HG03060 (cell line): Measurements from ENCODE around the gene ACTN2.

ENCODE experiments used
- ATAC-seq: cut with Tn5 transposase; IDR thresholded peaks from one replicate; pipeline ENCODE4 v1.9.1; 2021; ENCODE audit warnings: low read depth, moderate number of reproducible peaks; ENCODE audit not compliant: unreplicated experiment

The ACTN2 gene

DNA sequence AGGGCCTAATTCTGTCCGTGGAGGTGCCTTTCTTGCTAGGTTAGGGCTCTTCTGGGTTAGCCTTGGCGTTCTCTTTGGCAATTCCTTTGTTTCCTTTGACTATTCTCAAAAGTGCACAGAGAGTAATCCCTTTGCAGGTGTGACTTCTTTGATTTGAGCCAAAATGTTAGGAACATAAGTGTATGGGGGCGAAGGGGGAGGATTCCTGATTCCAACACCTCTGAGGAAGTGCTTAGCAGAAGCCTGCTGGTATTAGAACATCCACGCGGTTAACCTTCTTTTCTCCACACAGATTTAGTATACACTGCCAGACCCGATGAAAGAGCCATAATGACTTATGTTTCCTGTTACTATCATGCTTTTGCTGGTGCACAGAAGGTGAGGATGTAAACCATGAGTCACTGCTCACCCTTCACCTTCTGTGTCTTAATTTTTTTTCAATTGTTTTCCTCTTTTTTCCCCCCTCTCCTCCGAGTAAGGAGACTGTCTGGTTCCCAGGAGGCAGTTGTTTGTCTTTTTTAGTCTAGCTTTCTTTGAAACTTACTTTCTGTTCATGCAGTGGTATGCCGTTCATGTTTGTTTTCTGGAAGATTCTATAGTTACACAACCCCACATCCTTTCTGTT, 48.0 kb downstream of the ACTN2 start:
- ATAC-seq, result no peak

DNA sequence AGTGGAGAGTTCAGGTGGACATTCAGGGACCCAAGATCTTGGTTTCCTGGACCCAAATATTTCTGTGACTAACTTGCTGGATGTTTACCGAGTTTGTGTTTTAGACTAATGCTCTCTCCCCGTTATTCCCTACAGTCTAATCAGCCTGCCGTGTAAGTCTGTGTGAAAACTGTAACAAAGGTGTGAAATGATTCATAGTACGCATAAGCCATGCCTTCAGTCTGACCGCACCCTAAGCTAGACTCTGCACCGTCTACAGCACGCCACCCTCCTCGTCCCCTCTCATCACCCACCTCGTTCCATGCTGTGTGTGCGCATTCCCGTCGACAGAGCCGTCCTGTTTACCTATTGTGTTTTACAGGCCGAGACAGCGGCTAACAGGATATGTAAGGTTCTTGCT, 50.5 kb downstream of the ACTN2 start:
- ATAC-seq, result no peak

DNA sequence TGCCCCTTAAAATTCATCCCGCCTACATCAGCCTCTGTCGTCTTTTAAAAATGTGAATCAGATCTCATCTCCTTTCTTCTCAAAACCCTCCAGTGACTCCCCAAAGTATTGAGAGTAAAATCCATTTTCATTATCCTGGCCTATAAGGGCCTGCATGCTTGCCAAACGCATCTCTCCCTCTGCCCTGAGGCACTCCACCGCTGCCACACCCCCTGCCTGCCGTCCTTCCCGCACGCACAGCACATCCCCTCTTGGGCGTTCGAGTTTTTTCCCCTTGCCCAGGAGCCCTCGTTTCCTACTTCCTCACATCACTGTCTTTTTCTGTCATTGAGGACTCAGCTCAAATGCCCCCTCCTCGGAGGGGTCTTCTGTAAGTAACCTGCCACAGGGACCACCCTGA, 55.5 kb downstream of the ACTN2 start:
- no peak for ATAC-seq

DNA sequence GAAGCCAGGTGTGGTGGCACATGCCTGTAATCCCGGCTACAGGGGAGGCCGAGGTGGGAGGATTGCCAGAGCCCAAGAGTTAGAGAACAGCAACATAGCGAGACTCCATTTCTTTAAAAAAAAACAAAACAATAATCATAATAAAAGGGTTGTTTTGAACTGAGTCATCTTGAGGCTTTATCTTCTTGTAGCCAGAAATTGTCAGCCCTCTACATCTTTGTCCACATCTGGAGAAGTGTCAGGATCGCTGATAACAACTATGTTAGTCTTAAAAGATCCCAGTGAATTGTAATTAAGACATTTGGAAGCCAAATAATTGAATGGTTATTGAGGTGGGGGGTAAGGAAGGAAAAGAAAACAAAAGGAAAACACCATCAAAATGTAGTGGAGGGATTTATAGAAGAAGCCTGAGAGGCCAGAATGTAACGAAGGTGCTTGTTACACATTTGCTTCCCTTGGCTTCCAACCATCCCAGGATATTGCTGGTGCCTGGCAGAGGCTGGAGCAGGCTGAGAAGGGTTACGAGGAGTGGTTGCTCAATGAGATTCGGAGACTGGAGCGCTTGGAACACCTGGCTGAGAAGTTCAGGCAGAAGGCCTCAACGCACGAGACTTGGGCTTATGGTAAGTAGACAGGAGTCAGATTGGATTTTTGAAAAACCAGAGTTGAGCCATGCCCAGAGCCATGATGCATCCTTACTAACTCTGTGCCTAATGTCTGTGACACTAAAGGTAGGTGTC, 56.3 kb downstream of the ACTN2 start:
- ATAC-seq, result no peak

DNA sequence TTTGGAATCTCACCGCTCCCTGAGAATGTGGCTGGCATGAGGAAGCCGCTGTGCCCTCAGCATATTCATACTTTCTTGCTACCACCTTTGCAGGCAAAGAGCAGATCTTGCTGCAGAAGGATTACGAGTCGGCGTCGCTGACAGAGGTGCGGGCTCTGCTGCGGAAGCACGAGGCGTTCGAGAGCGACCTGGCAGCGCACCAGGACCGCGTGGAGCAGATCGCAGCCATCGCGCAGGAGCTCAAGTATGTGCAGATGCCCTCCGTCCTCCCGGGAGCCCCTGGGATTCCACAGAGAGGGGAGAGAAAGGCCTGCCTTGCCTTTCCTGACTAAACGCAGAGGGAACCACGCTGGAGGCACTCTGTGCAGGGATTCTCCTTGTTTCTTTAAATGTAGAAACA, 58.2 kb downstream of the ACTN2 start:
- ATAC-seq, result no peak

DNA sequence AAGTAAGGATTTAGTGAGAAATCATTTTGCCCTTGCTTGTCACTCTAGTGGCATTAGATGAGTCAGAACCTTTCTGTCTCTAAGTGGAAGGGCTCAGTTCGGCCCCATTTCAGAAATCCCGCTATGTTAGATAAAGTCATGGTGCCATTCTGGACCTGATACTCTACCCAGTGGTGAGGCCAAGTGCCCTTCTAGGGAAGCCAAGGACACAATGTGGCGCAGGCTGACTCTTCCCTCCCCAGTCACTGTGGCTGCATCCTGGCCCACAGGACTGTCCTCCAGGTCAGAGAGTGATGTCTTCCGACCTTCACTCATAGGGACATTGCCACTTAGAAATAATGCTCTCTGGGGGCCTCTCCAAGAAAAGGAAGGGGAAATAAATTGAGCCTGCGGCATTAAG, 60.5 kb downstream of the ACTN2 start:
- ATAC-seq, result no peak

DNA sequence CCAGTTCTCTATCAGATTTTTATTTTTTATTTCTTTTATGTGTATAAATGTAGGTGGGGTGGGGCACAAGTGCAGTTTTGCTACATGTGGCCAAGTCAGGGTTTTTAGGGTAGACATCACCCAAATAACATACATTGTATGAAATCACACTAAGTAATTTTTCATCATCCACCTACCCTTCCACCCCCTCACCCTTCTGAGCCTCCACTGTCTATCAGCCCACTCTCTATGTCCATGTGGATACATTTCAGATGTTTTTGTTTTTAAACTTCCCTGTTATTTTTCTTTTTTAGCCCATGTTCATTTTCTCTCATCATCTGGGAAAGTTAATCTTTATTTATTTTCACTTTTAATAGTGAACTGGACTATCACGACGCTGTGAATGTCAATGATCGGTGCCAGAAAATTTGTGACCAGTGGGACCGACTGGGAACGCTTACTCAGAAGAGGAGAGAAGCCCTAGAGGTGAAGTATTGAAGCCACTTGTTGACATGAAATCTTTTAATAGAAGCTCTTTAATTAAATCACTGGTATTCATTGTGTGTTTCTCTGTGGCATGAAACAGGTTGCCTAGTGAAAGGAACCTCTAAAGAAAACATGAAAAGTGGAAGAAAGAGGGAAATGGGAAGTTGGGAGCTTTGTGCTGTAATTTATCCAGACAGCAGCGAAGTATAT, 61.1 kb downstream of the ACTN2 start:
- no peak for ATAC-seq

DNA sequence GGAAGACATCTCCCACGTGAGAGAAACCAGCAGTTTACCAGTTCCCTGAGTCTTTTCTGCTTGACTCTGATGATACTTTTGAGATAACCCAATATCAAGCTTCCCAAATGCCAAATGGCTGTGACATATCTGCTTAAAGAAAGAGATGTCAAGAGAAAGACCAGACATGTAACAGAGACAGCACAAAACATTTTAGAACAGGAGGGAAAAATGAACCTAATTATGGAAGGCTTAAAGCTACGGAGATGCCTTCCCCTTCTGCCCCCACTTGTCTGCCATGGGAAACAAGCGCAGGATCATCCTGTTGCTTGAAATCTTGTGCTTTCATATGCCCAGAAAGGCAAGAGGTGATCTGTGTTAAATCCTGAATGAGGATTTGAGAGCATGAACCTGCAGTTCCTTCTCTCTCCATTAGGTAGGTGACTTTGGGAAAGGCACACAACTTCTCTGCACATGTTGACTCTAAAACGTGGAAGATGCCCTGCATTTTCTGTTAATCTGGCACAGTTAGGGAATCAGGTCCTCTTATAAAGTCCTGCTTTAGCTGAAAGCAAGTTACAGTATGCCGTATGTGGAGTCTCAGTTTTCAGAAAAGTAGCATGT, 62.1 kb downstream of the ACTN2 start:
- no peak for ATAC-seq

DNA sequence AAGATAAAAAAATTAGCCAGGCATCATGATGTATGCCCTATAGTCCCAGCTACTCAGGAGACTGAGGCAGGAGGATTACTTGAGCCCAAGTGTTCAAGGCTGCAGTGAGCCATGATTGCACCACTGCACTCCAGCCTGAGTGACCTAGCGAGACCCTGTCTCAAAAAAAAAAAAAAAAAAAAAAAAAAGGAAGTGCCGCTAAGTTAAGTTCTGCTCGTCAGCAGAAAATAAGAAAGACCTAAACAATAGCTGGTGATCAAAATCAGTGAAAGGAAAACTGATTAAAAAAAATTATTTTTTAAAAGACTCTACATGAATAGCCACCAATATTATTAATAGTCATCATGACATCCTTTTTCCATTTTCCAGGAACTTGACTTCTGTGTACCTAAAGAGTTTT, 64.6 kb downstream of the ACTN2 start:
- ATAC-seq, result no peak

DNA sequence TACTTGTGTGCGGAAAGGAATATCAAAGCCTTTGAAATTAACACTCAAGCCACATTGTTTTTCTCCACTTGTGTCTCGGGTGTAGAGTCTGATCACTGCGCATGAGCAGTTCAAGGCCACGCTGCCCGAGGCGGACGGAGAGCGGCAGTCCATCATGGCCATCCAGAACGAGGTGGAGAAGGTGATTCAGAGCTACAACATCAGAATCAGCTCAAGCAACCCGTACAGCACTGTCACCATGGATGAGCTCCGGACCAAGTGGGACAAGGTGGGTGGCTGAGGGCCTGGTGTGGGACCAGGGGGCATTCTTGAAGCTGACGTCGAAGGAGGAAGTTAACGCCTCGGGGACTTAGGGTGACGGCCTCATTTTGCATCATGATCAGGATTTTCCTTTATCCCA, 65.1 kb downstream of the ACTN2 start:
- ATAC-seq, result no peak

DNA sequence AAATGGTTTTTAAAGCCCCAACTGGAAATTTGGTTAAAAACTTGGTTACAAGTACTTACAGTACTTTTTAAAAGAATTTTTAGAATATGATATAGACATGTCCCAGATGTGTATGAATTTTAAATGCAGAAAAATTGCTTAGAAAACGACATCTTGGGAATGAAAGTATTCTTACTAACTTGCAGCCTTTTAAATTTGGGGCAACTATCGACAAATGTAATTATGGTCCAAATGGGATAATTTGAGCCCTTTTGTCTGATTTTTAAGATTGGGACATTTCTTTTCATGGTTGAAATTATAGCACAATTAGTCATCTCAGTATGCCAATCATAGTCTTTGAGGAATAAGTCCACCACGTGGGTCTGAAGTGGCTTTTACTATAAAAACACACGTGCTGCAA, 65.6 kb downstream of the ACTN2 start:
- ATAC-seq, result no peak

DNA sequence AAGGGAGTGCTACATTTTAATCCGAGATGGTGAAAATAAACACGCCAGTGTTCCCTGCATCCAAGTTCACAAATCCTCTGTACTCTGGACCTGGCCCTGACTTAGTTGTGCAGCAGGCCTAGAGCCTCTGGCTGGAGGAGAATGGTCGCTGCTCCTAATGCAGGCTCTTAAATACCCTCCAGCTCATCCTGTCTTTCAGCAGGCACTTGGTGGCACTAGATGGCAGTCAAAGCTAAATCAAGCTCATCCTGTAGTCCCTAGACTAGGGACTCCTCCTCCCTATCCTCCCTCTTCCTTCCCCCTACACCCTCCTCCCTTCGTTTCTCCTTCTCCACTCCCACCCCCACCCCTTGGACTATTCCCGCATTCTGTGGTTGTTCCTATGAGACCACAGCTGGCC, 67.2 kb downstream of the ACTN2 start:
- no peak for ATAC-seq

DNA sequence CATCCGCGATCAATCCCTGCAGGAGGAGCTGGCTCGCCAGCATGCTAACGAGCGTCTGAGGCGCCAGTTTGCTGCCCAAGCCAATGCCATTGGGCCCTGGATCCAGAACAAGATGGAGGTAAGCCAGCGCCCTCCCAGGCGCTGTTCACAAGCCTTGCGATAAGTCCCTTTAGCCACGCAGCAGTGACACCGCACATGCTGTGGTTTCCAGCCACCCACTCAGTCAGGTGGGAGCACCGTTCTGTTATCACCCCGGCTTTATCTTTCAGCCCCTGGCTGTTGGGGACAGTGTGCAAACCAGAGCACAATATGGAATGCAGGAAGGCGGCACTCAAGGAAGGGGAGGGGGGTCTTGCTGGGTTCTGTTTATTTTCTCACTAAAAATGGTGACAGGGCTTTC, 67.7 kb downstream of the ACTN2 start:
- no peak for ATAC-seq

DNA sequence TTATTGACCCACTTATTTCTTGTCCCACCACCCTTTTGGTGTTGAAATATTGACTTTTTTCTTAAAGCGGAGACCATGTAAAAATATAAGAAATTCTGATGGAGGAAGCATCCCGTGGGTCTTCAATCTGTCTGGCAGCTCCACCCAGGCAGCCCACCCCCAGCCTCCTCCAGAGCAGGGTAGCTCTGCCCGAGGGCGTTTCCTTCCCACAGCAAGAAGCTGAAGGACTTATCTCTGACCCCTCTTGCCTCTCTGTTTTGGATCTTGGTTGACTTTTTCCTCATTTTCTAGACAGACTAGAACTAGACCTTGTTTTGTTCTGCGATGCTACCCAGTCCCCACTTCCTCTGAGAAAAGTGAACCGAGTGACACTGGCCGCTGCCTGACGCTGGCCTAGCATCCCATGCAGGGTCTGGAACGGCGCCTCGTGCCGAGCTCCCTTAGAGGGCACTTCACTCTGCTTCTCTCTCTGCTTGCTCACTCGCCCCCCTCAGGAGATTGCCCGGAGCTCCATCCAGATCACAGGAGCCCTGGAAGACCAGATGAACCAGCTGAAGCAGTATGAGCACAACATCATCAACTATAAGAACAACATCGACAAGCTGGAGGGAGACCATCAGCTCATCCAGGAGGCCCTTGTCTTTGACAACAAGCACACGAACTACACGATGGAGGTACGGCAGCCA, 68.4 kb downstream of the ACTN2 start:
- no peak for ATAC-seq

DNA sequence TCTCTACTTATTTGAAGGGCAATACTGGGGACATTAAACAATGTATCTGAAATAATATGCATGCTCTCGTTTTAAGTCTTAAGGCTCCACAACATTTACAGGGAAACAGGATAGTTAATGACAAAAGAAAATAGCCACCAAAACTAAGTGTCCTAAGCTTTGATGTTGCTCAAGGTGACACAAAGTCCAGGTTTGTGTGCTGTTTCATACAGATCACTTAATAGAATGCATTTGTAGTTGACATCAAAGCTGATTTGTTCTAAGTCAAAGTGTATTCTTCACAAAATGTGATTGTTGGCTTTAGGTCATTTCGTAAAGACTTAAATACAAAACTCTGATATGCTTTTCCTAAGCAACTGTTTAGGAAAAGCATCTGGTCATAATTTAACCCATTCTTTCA, 71.3 kb downstream of the ACTN2 start:
- no peak for ATAC-seq

DNA sequence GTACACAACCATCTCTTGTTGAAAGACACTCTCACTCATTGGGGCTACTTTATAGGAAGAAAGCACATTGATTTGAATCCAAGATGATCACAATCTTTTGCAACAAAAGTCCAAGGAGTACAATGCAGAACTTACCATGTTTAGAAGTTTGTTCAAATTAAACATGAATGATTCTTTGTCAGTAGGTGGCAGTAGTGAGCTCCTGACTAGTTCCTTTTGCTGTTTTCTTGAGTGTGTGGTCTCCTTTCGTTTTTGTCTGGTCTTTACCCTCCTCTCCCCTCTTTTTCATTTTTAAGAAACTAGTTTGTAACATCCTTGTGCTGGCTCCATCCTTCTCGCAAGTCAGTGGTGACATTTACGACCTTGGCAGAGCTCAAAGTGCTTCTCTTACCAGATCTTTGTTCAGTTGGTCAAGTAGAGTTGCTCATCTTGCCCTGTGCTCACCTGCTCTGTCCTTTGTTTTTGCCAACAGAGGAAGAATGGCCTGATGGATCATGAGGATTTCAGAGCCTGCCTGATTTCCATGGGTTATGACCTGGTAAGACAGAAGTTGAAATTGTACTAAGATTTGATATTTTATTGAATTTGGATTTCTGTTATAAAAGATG, 73.1 kb downstream of the ACTN2 start:
- no peak for ATAC-seq

DNA sequence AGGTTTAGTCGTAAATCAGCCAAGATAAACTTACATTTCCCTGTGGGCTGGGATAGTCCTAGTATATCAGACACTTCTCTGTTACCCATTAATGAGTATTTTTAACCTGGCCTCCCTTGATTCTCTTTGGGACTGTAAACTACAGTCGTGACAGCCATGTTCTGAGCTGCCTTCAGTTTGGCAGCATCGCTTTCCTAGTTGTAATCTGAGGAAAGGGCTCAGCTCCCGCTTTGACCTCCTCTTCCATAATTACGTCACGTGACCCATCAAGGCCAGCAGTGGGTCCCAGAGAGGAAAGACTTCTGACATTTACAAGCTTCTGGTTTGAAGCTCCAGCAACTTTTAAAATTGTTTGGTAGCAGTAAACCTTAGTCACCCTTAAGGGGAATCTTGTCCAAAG, 74.2 kb downstream of the ACTN2 start:
- ATAC-seq, result no peak

DNA sequence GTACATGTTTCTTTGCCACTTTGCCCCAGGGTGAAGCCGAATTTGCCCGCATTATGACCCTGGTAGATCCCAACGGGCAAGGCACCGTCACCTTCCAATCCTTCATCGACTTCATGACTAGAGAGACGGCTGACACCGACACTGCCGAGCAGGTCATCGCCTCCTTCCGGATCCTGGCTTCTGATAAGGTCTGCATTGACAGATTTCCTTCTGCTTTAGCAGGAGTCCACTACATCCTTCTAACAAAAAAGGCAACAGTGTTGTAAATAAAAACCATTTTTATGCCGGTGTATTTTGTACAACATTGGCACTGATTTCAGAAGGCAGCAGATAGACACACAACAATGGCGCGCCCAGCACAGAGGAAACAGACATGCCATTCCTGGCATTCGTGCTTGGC, 74.7 kb downstream of the ACTN2 start:
- ATAC-seq, result no peak

DNA sequence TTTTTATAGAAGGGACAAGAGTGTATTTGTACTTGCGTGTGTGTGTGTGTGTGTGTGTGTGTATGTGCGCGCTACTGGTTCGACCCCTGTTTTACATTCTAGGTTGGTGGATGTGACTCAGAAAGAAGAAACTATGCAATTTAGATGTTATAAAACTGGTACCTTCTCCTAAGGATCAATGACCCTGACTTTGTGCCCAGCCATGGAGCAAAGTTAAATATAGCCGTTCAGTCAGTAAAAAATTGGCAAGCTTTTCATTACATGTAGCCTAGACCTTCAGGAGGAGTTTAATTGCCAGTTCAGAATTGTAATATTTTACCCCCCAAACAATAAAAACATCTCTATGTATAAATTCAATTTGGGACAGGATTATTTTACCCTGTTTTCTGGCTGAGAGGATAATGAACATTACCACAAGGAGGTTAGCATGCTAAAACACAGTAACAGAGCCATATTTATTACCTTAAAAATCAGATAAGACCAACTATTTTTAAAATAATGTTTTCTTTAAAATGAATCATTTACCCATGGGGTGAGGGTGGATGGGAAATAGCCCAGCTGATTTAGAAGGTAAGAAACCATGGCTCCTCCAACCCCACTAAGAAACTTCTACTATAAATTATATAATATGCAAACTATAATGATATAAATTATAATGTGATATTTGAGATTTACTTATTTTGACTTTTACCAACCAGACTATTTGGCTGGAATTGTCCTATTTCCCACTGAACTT, 75.3 kb downstream of the ACTN2 start:
- no peak for ATAC-seq

DNA sequence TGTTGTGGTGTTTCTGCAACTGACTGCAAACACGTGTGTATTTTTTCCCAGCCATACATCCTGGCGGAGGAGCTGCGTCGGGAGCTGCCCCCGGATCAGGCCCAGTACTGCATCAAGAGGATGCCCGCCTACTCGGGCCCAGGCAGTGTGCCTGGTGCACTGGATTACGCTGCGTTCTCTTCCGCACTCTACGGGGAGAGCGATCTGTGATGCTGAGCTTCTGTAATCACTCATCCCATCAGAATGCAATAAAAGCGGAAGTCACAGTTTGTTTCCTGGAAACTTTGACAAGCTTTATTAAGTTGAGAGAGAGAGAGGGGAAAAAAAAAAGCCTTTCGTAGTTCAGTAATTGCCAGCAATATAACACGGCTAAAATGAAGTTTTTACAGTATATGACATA, 76.1 kb downstream of the ACTN2 start:
- ATAC-seq, result no peak
